GM18907 (cell line): ENCODE data around the gene FARSB.

Experiments
- ATAC-seq: cut with Tn5 transposase; IDR thresholded peaks from one replicate; pipeline ENCODE4 v1.9.1; 2021; ENCODE audit warnings: mild to moderate bottlenecking, moderate library complexity; ENCODE audit not compliant: unreplicated experiment

The FARSB gene

GRCh38 chr2:222668494-222669154, 12.7 kb upstream of the FARSB start:
- no peak for ATAC-seq

DNA sequence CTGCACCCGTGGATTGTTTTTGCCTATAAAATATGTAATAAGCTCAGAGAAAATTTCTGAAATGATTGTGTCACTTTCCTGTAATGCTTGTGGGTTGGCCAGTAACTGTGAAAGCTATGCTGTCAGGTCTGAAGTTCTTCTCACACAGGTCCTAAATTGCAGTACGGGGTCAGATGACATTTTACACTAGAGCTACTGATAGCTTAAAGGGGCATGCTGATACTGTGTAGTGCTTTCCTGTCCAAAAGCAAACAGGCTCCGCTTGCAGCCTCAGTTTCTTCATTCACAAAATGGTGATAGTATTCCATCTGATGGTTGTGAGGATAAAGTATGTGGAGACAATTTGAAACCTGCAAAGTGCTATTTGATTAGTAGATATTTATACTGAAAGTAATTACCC, 7.6 kb upstream of the FARSB start:
- ATAC-seq, result no peak

GRCh38 chr2:222656526-222657446, 894 bp upstream of the FARSB start:
- ATAC-seq, result peak; percentile 33

- ATAC-seq, result no peak
These were observed 2.6 kb downstream of the FARSB start for GRCh38 chr2:222653280-222653679.

DNA sequence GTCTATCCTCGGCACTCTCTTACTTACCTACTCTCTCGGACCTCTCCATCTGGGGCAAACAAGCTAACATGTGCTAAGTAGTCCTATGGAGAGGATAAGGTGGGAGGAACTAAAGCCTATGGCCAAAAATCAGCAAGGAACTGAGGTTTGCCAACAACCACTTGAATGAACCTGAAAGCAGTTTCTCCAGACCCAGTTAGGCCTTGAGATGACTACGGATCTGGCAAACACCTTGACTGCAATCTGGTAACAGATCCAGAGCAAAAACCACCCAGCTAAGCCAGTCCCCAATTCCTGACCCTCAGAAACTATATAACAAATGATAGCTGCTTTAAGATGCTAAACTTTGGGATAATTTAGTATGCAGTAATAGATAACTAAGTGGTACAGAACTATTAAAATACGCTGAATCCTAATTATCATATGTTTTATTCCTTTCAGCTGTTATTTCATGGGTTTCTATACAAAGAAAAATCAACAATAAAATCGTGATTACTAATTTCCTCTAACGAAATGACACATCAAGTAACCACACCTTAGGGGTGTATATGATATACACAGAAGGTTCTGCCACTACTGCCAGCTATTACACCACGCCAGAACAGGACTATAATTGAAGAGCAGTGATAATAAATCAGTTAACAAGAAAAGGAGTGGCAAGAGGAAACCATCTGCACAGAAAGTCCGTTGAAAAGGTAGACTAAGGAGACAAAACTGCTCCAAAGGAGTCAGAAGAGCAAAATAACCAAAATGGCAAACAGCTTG, 3.2 kb downstream of the FARSB start:
- ATAC-seq, result no peak

GRCh38 chr2:222651718-222652418, 4.0 kb downstream of the FARSB start:
- ATAC-seq, result no peak

DNA sequence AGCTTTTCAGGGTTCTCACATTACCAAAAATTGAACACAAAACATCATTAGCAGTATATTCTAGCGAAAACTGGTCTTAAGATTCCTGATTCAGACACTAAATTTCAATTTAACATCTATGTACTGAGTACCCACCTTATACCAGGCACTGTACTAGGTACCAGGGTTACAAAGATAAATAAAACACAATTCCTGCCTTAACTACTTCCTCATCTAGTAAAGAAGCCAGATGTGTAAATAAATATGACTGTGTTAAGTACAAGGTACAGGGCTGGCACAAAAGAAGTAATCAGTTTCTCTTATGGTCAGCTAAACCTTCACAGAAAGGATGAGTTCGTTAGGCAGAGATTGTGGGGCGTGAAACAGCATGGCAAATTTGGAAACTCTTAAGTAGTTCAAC, 6.1 kb downstream of the FARSB start:
- ATAC-seq, result no peak

DNA sequence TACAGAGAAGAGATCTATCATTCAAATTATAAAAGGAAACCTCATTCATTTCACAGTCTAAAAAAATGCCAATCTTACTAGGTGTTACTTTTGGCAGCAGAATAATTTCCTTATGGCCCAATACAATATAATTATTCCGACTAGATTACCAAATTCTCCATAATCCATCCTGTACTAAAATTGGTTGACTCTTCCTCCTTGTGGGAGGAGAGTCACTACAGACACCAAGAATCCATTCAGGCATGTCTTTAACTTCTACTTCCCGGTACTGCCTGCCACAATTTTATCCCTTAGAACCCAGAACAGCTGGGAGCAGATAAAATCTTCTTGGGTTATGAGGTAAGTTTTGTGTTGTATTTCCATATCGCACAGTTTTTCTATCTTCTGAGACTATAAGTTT, 9.9 kb downstream of the FARSB start:
- ATAC-seq, result no peak

GRCh38 chr2:222643134-222643533, 12.8 kb downstream of the FARSB start:
- no peak for ATAC-seq

DNA sequence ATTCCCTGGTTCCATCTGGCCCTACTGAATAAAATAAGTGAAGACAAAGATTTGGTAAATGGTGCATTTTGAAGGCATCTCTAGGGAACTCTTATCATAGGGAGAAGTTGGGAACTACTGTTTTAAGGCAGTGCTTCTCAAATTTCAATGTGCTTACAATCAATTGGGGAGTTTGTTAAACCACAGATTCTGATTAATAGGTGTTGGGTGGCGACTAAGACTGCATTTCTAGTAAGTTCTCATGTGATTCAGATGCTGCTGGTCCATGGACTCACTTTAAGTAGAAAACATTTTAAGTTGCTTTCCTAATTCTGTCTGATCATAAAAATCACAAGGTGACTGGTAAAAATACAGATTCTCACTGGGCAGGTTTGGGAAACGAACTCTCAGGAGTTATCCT, 14.6 kb downstream of the FARSB start:
- ATAC-seq, result no peak

- ATAC-seq, result no peak
These were observed 18.8 kb downstream of the FARSB start for GRCh38 chr2:222637067-222637466.

DNA sequence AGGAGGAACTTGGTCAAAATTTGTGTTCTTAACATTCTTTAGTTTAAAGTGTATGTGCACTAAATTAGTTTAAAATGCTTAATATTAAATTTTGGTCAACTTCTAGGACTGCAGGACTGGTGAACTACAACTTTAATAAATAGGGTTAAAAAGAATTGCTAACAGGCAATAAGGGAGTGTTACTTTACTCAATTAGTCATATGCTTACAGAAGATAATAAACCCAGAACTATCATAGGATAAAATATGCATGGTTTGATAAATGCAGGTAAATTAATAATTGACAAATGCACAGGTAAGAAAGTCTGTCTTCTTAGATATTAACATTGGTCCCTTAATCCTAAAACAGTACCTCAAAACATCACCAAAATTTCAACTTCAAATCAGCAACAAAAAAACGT, 20.6 kb downstream of the FARSB start:
- ATAC-seq, result no peak

DNA sequence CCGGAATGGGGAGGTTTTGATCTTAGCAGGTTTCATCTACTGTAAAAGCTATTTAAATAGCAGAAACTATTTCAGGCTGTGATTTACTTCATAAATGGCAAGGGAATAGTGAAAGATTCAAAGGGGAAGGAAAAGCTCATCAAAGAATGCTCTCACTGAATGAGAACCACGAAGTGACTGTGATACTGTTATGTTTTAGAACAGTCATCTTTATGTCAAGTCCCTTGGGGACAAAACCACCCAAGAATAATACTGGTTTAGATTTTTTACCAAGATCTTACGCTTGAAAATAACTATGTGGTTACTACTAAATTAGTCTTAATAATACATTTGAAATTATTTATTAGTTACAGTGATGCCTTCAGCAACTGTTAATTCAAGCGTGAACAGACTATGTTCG, 28.1 kb downstream of the FARSB start:
- ATAC-seq, result no peak

DNA sequence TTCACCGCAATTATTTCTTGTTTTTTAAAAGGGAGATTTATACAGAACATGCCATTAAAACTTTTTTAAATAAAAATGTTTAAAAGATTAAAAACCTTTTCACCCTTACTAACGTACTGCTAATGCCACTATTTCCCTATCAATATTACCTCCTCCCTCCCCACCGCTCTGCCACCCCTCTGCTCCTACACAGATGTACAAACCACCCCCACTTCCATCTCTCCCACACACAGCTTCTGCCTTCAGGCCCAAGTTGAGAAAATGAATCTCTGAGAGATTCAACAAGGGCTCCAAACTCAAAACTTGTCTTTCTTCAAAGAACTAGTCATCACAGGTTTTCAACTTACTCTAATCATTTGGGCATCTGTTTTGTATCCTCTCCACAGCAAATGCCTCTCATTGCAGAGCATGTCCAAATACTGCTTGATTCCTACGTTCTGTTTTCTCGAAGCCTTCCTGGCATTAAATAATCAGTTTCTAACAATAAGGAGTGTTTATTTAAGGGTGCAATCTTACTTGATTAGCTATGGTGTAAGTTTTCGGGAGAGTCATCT, 32.1 kb downstream of the FARSB start:
- ATAC-seq, result no peak

- no peak for ATAC-seq
These were observed 33.0 kb downstream of the FARSB start for GRCh38 chr2:222622910-222623309.

DNA sequence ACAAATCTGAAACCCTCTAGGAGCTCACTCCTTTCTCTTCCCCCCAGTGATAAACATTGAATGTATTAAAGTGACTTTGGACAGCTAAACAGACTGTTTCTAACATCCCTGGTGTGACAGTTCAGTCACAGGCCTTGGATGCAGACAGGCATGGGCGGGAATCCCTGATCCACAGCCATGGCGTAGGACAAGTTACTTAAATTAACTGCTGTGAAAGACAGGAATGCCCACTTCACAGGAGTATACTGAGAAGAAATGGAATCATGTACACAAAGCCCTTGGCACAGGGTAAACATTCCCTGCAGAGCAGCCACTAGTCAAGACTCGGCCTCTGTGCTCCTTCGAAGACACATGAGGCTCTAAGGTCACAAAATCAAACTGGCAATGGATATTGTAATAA, 34.0 kb downstream of the FARSB start:
- ATAC-seq, result no peak

- no peak for ATAC-seq
These were observed 40.6 kb downstream of the FARSB start for GRCh38 chr2:222615320-222615719.

DNA sequence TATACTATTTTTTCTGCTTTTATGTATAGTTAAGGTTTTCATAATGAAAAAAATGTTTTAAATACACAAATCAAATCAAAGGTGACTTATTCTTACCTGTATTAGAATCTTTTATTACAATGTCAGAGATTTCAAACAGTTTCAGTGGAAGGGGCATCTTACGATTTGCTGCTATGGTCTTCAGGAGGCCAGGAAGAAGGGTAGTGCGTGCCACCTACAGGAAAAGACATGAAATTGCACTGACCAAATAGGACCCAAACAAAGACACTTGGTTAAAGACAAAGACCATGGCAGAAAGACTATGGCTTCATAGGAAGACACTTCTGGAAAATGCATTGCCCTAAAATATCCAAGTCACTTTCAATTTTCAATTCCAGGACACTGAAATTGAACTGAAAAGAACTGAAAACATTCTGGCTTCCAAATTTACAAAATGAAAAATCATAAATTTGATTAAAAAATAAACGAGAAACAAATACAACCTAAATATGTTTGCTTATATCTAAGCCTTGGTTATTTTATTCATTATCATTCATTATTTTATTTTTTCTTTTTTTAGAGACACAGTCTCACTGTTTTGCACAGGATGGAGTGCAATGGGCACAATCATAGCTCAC, 42.1 kb downstream of the FARSB start:
- no peak for ATAC-seq

GRCh38 chr2:222611684-222612083, 44.2 kb downstream of the FARSB start:
- ATAC-seq, result no peak

GRCh38 chr2:222610746-222611145, 45.1 kb downstream of the FARSB start:
- no peak for ATAC-seq
